ENCODE results near the gene PSMA6. TPM values are rescaled to one million over a fixed set of nuclear protein-coding genes. Genes with fewer than 3 reads are reported as not detected.

Gene PSMA6
- total and polyA plus RNA-seq, 2 experiments from 2014 or later = 171 to 225 TPM

DNA sequence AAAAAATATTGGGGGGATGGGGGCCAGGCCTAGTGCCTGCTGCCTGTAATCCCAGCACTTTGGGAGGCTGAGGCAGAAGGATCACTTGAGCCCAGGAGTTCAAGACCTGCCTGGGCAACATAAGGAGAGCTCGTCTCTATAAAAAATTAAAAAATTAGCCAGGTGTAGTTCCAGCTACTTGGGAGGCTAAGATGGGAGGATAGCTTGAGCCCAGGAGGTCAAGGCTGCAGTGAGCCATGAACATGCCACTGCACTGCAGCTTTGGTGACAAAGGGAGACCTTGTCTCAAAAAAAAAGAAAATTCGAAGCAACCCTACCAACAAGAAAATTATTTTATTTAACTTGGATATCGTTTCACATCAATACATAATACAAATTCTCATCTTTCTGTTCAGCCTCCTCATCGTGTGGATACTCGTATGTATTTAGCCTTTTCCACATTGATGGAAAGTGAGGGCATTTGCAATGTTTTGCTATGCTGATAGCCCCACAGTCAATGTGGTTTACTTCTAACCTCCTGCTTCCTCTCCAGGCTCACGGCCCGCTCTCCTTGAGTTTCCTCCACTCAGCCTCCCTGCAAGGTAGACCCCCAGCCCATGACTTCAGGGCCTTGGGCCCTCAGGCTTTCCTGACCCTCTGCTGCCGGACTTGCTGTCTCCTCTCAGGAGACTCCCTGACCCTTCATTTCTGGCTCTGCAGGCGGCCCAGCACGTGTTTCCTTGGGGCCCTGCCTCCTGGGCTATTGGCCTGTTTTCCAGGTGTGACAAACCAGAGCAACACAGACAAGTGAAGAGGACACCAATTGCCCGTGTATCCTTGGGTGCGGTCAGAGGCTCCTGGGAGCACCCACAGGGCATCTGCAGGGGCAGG is 57.5 kb downstream of the PSMA6 start:
- WGBS, 2 experiments (ENCODE audit: low coverage in 1 of 2, low lambda C conversion rate in 2 of 2, missing lambda C conversion rate in 2 of 2) = 84% methylated on average over 12 of the region's 12 CpGs
- Histone ChIP-seq H3K9me2 (ENCODE audit: insufficient read depth) (no peaks in the 10 kb centered on the region), H3K79me2 (ENCODE audit: insufficient read depth) (no peaks in the 10 kb centered on the region), H3F3A (ENCODE audit: insufficient read depth) (no peaks in the 10 kb centered on the region), H3K36me3 (ENCODE audit: low read depth) (no peaks in the 10 kb centered on the region), H3K27me3 (replicated peaks; ENCODE audit: insufficient read depth) (no peaks in the 10 kb centered on the region), H2AFZ (no peak overlapping the region), H3K27ac (no peak overlapping the region), H3K4me1 (ENCODE audit: insufficient read depth) (no peaks in the 10 kb centered on the region), H3K4me2 (ENCODE audit: unreplicated experiment) (no peak overlapping the region), H4K20me1 (ENCODE audit: insufficient read depth) (no peaks in the 10 kb centered on the region), H3K4me3 (no peak overlapping the region), H3K9me3 (ENCODE audit: low read depth) (no peaks in the 10 kb centered on the region), H3K9ac (no peak overlapping the region)
- in situ Hi-C loops (cut with MboI) = no loop called here
- DNase-seq = no peak
- TF ChIP-seq EZH2 (IDR thresholded peaks at IDR 0.05; ENCODE audit: insufficient read depth, poor library complexity, severe bottlenecking) = no peak
- no peak for TF ChIP-seq EZH2phosphoT487 (IDR thresholded peaks at IDR 0.05; ENCODE audit: insufficient read depth, low read depth)

DNA sequence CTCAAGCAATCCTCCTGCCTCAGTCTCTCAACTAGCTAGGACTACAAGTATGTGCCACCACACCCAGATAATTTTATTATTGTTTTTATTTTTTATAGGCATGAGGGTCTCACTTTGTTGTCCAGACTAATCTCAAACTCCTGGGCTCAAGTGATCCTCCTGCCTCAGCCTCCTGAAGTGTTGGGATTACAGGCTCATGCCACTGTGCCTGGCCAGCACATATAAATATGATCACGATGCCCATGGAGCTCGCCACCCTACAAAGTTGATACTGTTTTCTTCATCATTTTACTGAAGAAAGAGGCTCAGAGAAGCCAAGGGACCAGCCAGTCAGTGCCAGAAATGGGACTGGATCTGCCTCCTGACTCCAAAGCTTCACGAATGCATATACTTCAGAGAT is 59.3 kb downstream of the PSMA6 start:
- Histone ChIP-seq H3K36me3 (ENCODE audit: low read depth) (no peaks in the 10 kb centered on the region), H4K20me1 (ENCODE audit: insufficient read depth) (no peaks in the 10 kb centered on the region), H3K27me3 (replicated peaks; ENCODE audit: insufficient read depth) (no peaks in the 10 kb centered on the region), H3K4me3 (no peak overlapping the region), H3K9me2 (ENCODE audit: insufficient read depth) (no peaks in the 10 kb centered on the region), H3F3A (ENCODE audit: insufficient read depth) (peaks cover under 1% of the 10 kb centered on the region; the same call in 1 of the 2 replicates), H3K9me3 (ENCODE audit: low read depth) (no peaks in the 10 kb centered on the region), H3K4me1 (ENCODE audit: insufficient read depth) (peaks cover 7% of the 10 kb centered on the region; the same call in 1 of the 2 replicates), H2AFZ (no peak overlapping the region), H3K27ac (no peak overlapping the region), H3K4me2 (ENCODE audit: unreplicated experiment) (no peak overlapping the region), H3K9ac (no peak overlapping the region), H3K79me2 (ENCODE audit: insufficient read depth) (no peaks in the 10 kb centered on the region)
- 83 to 86% methylated on average over 3 of the region's 3 CpGs for WGBS, 2 experiments (ENCODE audit: low coverage in 1 of 2, low lambda C conversion rate in 2 of 2, missing lambda C conversion rate in 2 of 2)
- DNase-seq = no peak
- no peak for TF ChIP-seq EZH2phosphoT487 (IDR thresholded peaks at IDR 0.05; ENCODE audit: insufficient read depth, low read depth)
- in situ Hi-C loops (cut with MboI) = no loop called here

DNA sequence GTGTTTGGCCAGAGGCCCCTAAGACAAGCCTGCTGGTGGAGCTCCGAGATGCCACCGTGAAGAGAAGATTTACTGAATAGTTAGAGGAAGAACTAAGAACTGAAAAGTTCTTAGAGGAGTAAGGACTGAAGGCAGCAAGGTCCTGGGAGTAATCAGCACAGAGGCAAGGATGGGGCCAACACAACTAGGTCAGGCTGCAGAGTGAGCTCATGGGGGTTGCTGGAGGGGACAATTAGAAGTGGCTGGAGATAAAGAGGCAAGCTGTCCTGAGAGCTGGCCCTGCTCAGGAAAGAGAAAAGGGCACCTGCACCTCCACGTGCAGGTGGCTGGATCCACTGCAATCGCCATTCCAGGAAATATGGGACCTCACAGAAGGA is 59.7 kb downstream of the PSMA6 start:
- no peaks in the 10 kb centered on the region for H3K9me3 ChIP-seq (ENCODE audit: low read depth)
- DNase-seq = no peak
- H3K4me1 ChIP-seq (ENCODE audit: insufficient read depth) = peaks cover 9% of the 10 kb centered on the region; the same call in 1 of the 2 replicates
- H3K36me3 ChIP-seq (ENCODE audit: low read depth) = no peaks in the 10 kb centered on the region
- no peaks in the 10 kb centered on the region for H4K20me1 ChIP-seq (ENCODE audit: insufficient read depth)
- peaks cover 4% of the 10 kb centered on the region for H3F3A ChIP-seq (ENCODE audit: insufficient read depth)
- H3K4me3 ChIP-seq = no peak overlapping the region
- TF ChIP-seq EZH2 (IDR thresholded peaks at IDR 0.05; ENCODE audit: insufficient read depth, poor library complexity, severe bottlenecking) (no peak), EZH2phosphoT487 (IDR thresholded peaks at IDR 0.05; ENCODE audit: insufficient read depth, low read depth) (no peak)
- in situ Hi-C loops (cut with MboI) = no loop called here
- H3K4me2 ChIP-seq (ENCODE audit: unreplicated experiment) = no peak overlapping the region
- no peaks in the 10 kb centered on the region for H3K9me2 ChIP-seq (ENCODE audit: insufficient read depth)
- H3K79me2 ChIP-seq (ENCODE audit: insufficient read depth) = no peaks in the 10 kb centered on the region
- 82 to 86% methylated on average over 4 of the region's 4 CpGs for WGBS, 2 experiments (ENCODE audit: low coverage in 1 of 2, low lambda C conversion rate in 2 of 2, missing lambda C conversion rate in 2 of 2)
- no peak overlapping the region for H2AFZ ChIP-seq
- no peaks in the 10 kb centered on the region for H3K27me3 ChIP-seq (replicated peaks; ENCODE audit: insufficient read depth)
- no peak overlapping the region for H3K27ac ChIP-seq
- H3K9ac ChIP-seq = no peak overlapping the region

DNA sequence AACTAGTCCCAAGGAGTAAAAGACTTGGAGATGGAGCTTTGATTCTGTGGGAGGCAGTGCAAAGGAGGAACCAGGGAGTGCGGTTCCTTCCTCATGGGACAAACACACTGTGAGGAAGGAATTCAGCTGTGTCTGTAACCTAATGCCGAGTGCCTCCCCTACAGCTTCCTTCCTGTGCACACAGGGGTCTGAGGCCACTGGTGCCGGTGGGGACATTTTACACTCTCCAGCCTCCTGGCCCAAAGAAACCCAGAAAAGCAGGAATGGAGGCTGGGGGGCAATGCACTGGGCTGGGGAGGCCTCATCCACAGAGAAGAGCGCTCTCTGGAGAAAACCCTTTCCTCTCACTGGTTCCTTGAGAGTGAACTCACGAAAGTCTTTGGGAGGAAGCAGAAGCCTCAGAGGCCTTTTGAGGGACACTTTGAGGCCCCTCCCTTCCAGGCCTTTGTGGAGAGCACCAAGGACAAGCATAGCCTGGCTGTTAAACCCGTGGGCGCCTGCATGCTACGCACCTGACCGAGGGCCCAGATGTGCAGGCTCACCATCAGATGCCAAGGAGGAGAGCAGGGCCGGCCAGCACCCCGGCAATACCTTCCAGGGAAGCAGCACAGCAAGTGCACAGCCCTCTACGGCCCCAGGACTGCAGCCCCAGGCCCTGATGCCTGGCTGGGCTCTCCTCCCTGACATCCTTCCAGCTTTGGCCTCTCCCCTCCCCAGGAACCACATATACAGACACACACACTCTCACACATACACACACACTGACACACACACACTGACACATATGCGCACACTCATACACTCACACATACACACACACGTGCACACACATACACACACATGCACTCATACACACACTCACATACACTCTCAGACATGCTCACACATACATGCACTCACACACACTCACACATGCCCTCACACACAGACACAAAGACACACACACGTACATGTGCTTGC is 60.4 kb downstream of the PSMA6 start:
- Histone ChIP-seq H3K4me3 (no peak overlapping the region), H3K27me3 (replicated peaks; ENCODE audit: insufficient read depth) (no peaks in the 10 kb centered on the region), H3K9me3 (ENCODE audit: low read depth) (no peaks in the 10 kb centered on the region), H3K4me2 (ENCODE audit: unreplicated experiment) (no peak overlapping the region), H2AFZ (no peak overlapping the region), H4K20me1 (ENCODE audit: insufficient read depth) (no peaks in the 10 kb centered on the region), H3K4me1 (ENCODE audit: insufficient read depth) (peaks cover 9% of the 10 kb centered on the region; the same call in 1 of the 2 replicates), H3K9ac (no peak overlapping the region), H3K79me2 (ENCODE audit: insufficient read depth) (no peaks in the 10 kb centered on the region), H3K9me2 (ENCODE audit: insufficient read depth) (no peaks in the 10 kb centered on the region), H3K27ac (no peak overlapping the region), H3K36me3 (ENCODE audit: low read depth) (no peaks in the 10 kb centered on the region), H3F3A (ENCODE audit: insufficient read depth) (peaks cover 4% of the 10 kb centered on the region)
- WGBS, 2 experiments (ENCODE audit: low coverage in 1 of 2, low lambda C conversion rate in 2 of 2, missing lambda C conversion rate in 2 of 2) = 82 to 88% methylated on average over 14 to 15 of the region's 15 CpGs
- no peak for TF ChIP-seq EZH2phosphoT487 (IDR thresholded peaks at IDR 0.05; ENCODE audit: insufficient read depth, low read depth)
- no peak for TF ChIP-seq EZH2 (IDR thresholded peaks at IDR 0.05; ENCODE audit: insufficient read depth, poor library complexity, severe bottlenecking)
- no peak for DNase-seq
- in situ Hi-C loops (cut with MboI) = no loop called here

All from GM23248 (cell line).